Amygdala (tissue), 56 donors: ENCODE measurements around the gene RRM2.
"Not testable (repeated sequence)": the region's sequence is repeated elsewhere in the genome, so short reads cannot be mapped to it uniquely, and the experiment has no call there.

Experiments
- DNase-seq, 56 donors: peaks; one replicate each; lab custom pipeline; 2025; lab: John Stamatoyannopoulos, UW

Gene RRM2

GRCh38 chr2:10128420-10128819 lies 5.9 kb downstream of the RRM2 start:
- no peak for DNase-seq

DNA sequence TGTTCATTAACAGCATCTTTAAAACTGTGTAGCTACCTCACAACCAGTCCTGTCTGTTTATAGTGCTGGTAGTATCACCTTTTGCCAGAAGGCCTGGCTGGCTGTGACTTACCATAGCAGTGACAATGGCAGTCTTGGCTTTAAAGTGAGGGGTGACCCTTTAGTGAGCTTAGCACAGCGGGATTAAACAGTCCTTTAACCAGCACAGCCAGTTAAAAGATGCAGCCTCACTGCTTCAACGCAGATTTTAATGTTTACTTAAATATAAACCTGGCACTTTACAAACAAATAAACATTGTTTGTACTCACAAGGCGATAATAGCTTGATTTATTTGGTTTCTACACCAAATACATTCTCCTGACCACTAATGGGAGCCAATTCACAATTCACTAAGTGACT lies 7.0 kb downstream of the RRM2 start:
- DNase-seq = no peak

- DNase-seq = no peak
Measured at GRCh38 chr2:10132043-10132575, 9.6 kb downstream of the RRM2 start.

GRCh38 chr2:10132596-10132995 lies 10.1 kb downstream of the RRM2 start:
- no peak for DNase-seq

GRCh38 chr2:10132996-10133647 lies 10.6 kb downstream of the RRM2 start:
- DNase-seq = no peak

DNA sequence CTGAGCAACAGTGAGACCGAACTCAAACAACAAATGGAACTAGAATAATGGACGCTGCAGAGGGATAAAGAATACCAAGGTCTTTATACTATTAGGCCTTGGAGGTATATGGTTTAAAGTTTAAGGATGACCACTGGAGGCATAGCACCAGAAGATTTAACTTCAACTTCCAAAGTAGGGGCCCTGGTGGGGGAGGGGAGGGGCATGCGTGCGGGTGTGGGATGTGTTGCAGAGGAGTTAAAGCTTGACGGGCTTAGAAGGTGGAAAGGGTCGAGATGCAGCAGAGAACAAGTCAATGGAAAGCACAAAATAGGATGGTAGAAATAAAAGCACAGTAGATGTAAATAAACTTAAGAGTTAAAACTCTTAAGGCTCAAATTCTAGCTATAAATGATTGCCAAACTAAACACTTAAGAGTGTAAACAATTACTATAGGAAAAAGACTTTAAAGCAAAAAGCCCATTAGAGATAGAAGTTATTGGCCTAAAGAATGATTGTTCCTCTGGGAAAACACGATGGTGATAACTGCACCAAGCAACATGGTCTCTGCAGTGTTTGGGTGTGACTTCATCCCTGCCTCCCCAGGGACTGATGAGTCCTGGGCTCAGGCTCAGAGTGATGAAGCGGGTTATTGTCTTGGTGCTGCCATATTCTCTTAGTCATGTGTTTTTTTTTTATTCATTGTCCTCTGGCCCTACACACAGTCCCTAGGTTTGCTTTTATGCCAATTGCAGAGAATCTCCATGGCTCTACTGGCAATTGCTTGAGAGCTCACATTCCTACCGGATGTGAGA lies 13.0 kb downstream of the RRM2 start:
- DNase-seq = no peak

- no peak for DNase-seq
Measured at GRCh38 chr2:10136101-10136934, 13.8 kb downstream of the RRM2 start.

GRCh38 chr2:10137053-10137843 lies 14.7 kb downstream of the RRM2 start:
- DNase-seq = no peak

DNA sequence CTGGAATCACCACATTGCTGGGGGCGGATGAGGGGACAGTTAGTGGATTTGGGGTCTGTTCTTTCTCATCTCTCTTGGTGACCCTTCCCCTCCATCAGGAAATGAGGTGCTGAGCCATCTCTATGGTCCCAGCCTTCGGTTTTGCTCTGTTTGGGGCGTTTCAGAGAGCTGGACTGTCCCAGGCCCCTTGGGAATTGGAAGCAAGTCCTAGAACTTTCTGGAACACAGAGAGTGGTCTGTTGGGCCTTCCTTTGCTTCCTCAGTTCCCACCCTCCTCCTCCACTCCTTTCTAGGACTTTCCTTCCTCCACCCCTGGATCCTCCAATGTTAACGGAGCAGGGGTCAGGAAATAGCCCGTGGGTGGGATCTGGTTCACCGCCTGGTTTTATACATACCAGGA lies 17.0 kb downstream of the RRM2 start:
- no peak for DNase-seq

DNA sequence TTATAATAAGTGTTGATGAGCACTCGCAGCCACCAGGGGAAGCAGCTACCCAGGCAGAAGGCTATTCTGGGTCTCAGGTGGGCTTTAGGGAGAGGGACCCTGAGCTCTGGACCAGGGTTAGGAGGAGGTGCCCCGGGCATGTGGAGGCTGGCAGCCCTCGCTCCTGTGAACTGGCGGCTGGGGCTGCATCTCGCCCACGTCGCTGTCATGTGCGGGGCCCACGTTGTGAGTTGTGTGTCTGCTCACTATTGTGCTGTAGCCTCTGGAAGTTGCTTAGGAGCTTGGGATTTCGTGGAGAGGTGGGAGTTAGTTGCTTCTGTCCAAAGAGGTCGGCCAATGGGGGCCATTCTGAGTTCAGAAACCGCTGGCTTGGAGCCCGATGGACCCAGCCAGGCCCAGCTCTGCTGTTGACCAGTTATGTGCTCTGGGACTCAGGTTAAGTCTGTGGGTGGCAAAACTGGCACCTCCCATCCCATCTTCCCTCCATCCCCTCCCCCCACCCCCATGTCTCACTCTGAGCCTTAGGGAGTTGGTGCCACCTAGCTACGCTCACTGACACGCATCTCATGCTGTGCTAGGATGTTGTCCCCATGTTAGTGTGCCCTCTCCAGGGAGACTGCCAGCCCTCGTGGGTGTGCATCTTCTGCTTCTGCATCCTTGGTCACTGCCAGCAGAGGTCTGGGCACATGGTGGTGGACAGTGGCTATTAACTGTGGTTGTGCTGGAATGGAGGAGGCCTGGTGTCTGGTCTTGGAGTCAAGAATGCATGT lies 18.5 kb downstream of the RRM2 start:
- no peak for DNase-seq

GRCh38 chr2:10141736-10142639 lies 19.4 kb downstream of the RRM2 start:
- DNase-seq = peak in 5 of 56 donors; percentile 10 to 30 (median 13)

DNA sequence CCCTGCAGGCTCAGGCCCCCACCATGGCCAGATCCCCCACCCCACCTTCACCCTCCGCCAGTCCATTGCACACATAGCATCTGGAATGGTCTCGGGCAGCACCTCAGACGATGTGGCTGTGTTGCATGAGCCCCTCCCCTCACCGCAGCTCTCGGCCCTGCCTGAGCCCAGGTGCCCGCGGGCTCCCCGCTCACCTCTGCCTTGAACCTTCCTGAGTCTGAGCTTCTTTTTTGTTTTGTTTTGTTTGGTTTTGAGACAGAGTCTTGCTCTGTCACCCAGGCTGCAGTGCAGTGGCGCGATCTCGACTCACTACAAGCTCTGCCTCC lies 20.1 kb downstream of the RRM2 start:
- DNase-seq = no peak

DNA sequence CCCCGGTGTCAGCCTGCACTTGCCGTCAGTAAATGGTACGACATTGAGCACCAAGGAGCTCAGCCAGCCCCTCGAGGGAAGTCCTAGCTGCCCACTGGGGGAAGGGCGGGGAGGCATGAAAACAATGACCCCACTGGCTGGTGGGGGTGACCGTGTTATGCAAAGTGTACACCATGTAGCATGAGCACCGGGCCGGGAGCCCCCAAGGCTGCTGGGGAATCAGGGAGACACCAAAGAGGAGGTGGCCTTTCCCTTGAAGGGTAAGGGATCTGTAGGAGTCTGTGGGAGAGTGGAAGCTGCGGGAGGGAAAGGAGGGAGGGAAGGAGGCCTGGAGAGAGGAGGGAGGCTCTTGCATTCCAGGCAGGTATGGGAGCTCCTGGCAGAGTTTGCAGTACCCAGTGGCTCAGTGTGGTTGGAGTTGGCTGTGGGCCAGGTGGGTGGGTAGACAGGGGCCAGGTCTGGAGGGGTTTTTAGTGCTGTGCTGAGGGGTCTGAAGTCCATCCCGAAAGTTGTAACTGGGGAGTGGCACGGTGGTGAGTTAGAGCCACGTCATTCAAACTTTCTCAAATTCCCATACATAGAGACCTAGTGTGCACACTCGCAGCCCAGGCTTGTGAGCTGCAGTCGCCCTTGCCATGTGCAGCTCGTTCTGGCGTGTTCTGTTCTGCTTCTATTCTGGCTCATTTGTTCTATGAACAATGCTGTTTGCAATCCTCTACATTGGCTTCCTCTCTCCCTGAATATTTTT lies 22.4 kb downstream of the RRM2 start:
- peak in 2 of 56 donors; percentile 9 to 45 for DNase-seq

DNA sequence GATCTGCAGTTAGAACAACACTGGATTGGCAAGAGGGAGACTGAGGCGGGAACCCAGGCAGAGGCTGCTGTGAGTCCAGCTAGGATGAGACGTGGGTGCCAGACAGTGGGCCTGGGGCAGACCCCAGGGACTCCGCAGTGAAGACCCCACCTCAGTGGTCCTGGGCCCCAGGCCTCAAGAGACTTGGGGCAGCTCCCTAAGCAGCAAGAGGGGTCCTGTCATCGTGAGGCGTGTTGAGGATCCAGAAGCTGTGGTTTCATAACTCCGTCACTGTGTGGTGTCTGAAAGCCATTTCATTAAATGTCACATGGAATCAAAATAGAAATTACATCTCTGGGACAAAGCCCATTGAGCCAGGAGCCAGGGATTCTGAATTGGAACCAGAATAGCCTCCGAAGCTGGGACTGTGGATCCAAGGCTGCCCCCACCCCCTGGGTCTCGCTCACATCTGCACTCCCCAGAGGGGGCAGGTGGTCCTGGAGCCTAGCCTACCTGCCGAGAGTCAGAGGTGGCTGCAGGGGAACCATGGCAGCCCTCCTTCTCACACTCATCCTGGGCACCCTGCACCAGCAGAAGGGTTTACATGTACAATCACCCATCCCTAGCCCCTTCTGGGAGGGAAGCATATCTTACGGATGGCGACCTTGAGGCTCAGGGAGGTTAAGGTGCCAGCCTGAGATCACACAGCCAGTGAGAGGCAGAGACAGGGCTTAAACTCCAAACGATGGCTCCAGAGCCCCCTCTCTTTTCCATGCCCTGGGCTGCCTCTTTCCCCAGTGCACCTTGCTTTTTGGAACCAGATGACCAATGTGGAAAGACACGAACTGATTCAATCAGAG lies 23.2 kb downstream of the RRM2 start:
- peak in 2 of 56 donors; percentile 20 to 37 for DNase-seq

DNA sequence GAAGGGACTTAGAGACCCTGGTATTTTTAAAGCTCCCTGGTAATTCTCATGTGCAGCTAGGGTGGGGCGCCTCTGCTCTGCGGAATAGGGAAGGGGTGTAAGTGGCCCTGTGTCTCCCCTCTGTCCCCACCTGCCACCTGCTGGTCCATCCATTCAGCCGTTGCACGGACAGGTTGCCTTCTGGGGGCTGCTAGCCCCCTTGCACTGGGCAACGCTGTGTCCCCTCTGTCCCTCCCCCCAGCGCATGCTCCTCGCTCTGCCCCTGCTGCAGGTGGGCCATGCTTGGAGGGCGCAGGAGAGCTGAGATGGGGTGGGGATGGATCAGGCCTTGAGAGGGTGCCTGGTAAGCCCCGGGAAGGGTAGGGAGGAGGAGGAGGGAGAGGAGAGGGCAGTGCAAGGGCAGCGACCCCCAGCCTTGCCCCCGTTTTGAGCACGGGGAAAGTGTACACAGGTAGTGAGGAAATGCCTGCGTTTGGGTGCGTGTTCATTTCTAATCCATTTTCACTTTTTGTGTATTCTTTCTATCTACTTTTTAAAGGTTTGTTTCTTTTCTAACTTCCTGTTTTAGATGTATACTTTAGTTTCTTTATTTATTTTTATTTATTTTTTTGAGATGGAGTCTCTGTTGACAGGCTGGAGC lies 23.9 kb downstream of the RRM2 start:
- DNase-seq = no peak

DNA sequence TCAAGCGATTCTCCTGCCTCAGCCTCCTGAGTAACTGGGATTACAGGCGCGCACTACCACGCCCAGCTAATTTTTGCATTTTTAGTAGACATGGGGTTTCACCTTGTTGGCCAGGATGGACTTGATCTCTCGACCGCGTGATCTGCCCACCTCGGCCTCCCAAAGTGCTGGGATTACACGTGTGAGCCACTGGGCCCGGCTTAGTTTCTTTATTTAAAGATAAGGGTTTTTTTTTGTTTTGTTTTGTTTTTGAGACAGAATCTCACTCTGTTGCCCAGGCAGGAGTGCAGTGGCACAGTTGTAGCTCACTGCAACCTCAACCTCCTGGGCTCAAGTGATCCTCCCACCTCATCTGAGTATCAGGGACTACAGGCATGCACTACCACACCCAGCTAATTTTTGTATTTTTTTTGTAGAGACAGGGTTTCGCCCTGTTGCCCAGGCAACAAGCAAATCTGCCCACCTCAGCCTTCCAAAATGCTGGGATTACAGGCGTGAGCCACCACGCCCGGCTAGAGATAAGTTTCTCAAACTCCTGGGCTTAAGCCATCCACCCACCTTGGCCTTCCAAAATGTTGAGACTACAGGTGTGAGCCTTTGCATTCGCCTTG lies 24.6 kb downstream of the RRM2 start:
- DNase-seq = not testable (repeated sequence)
